Middle frontal gyrus (tissue), 1 donor: ENCODE measurements around the gene WDR1.
"Not testable (repeated sequence)": the region's sequence is repeated elsewhere in the genome, so short reads cannot be mapped to it uniquely, and the experiment has no call there.

Experiments
- DNase-seq: peaks from one replicate; pipeline ENCODE4 v3.0.0-alpha.2; 2015; ENCODE audit warnings: low spot score; ENCODE audit errors: extremely low spot score

Gene WDR1

DNA sequence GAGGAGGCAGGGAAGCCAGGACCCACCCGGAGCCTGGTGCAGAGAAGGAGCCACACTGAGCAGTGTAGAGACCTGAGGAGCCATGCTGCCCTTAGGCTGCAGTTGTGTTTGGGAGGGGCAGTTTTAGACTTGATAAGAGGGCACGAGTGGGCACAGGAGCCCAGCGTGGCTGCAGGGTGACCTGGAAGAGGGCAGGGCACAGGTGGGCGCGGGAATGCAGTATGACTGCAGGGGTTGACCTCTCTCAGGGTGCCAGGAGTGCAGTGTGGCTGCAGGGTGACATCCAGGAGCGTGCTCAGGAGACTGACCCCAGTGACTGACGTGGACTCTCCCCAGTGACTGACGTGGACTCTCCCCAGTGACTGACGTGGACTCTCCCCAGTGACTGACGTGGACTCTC lies 14.6 kb upstream of the WDR1 start:
- DNase-seq = no peak

DNA sequence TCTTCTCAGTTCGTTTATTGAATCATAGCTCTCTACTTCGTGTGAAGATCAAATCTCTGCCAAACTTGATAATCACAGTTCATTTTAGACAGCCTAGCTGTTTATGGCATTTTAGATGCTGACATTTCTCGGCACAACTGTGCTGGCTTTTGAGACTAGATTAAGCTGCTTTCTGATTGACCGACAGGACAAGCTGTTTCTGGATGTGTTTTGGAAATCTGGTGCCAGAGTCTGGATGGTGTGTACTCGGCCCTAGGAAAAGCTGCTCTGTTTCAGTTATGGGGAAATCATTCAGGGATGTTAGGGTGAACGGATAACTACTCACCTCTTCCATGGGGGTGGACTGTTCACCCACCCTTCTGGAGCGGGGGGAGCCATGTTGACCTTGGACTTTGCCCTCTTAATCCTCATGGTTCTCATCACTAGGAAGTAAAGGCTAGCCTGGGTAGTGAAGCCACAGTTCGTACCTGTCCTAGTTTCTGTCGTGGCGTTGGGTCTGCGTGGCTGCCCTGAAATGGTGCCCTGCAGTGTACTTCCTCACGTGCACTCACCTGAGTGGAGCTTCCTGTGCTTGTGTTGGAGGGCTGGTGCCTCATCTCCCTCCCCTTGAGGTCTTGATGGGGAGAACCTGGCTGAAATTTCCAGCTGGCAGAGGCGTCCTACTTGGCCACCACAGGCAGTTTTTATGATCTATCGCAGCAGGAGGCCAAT lies 13.7 kb upstream of the WDR1 start:
- DNase-seq = no peak

DNA sequence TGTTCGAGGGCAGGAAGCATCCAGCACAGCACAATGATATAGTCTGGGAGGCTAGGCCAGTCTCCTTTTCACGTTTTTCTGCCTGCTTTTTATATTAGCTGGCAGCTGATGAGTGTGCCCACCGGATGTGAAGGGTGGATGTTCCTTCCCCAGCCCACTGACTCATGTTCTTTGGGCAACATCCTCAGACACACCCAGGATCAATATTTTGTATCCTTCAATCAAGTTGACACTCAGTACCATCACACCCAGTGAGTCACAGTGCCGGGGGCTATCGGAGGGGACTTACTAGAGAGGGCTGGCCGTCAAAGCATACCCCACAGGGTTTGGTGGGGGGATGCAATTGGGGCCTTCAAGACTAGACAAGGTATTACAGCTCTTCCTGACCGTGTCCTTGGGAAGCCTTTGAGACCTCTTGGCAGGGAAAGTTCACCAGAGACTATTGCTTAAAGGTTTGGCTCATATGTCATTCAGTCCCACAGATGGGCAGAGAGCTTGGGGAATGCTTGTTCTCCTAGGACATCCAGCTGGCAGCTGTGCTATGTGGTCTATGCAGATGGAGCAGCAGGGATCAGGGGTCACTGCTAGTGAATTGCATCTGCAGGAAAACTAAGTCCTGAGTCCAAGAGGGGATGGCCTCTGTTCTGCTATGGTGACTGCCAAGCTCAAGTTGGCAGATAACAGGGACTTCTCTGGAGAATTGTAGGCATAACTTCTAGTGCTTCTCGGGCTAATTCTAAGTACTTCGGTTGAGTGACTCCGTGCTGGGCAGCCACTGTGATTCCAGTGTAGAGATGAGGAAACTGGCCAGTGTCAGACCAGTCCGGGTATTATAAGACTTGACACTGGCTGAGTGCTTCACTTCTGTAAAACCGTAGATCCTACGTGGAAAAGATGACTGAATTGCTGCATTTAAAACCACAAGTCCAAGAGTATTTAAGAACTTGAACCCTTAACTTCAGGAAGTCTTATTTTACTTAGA lies 12.9 kb upstream of the WDR1 start:
- no peak for DNase-seq

DNA sequence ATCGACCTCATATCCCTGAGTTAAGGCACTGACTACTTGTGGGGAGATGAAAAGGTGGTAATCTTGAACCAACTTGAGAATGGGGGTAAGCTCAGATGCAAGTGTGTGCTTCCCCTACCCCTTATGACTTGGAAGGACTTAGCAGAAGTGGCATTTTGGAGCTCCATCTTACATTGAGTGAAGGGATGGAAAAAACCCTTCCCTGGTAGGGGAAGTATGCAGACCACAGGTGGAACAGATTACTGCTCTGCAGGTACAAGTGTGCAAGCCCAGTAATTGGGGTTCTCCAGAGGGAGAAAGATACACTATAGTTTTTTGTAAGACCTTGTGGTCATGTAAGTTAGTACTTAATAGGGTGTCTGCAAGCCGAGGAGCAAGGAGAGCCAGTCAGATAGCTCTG lies 12.2 kb upstream of the WDR1 start:
- DNase-seq = no peak

DNA sequence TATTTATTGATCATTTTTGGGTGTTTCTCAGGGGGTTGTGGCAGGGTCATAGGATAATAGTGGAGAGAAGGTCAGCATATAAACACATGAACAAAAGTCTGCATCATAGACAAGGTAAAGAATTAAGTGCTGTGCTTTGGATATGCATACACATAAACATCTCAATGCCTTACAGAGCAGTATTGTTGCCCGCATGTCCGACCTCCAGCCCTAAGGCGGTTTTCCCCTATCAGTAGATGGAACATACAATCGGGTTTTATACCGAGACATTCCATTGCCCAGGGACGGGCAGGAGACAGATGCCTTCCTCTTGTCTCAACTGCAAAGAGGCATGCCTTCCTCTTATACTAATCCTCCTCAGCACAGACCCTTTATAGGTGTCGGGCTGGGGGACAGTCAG lies 10.9 kb upstream of the WDR1 start:
- DNase-seq = not testable (repeated sequence)

DNA sequence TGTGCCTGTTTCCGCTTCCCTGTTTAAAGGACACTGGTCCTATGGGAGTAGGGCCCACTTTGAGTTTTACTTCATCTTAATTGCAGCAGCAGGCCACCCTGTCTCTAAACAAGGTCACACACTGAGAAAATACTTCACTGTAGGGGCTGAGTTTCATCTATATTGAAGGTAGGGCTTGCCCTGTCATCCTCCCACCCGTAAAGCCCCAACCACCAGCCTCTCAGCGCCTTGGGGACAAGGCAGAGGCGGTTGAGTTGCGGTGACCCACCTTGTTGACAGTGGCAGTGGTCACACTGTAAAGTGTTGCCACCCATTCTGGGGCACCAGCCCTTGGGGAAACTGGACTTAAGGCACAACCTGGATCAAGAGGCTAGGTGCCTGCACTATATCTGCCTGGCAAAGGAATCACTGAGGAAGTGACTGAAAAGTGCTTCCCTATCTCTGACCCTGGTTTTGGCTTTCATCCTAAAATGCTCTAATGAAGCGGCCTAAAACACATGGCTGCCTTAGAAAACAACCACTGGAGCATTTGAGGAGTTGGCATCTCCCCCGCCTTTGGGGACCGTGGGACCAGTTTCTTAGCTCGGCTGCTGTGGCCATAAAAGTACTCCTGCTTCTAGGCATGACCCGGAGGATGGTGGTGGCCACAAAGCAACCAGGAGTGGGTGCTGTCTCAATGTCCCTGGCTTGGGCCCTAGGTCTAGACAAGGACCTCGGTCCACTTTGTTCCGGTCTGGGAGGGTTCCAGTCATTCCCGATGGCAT lies 7.8 kb upstream of the WDR1 start:
- no peak for DNase-seq

DNA sequence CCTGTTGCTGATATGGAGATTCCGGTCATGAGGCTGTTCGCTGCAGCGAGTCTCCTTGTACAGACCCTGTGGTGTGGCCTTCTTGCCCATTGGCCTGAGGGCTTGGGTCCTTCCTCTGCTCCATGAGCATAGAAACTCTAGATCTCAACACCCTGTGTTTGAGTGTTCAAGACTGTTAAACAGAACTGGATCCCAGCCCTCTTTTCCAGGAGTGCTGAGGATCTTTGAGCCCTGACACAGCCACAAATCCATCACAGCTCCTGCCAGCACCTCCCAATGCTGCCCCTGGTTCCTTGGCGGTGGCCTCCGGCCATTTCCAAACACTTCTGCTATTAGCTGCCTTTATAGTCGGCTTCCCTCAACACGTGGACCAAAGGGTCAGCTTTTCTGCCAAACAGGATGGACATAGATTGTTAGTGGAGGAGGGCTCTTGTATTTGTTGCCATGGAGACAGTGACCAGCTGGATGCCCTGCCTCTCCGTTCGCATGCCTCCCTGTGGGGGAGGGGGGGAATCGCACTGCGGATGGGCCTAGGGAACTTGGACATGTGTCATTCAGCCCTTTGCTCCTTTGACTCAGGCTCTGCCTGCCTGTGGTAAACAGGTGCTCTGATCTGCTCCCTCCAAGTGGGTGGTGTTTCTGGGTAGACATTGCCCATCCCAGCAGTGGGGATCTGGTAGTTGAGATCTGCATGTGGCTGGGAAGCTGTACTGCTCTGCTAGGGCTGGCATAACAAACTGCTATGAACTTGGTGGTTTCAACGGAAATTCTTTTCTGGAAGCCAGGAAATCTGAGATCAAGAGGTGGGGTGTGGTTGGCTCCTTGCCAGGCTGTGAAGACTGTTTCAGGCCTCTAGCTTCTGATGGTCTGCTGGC lies 6.9 kb upstream of the WDR1 start:
- no peak for DNase-seq

DNA sequence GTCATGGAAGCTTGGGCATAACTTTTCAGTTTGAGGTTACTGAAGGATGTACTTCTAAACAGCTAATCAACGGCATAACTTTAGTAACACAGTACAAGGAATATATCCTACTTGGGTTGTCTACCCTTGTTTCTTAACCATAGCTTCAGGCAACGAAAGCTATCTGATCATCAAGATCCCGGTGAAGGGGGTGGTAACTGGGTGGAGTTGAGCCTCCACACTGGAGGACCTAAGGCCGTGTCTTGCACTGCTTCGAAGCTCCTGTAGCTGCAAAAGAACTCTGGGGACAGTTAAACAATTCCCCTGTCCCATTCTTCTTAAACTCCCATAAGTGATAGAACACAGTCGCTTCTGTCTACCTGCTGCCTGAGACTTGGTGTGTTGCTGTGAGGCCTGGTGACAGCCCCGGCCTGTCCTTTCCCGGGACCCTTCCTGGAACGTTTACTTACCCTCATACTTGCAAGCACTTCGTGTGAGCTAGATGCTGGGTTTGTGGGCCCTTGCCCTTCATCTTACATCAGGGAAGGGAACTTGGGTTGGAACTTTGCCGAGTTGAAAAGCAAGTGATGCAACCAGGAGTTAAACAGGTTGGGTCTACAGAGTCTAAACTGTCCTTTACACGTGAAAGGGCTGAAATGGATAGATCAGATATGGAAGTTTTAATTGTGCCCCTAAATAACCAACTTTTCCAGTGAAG lies 5.8 kb upstream of the WDR1 start:
- no peak for DNase-seq

DNA sequence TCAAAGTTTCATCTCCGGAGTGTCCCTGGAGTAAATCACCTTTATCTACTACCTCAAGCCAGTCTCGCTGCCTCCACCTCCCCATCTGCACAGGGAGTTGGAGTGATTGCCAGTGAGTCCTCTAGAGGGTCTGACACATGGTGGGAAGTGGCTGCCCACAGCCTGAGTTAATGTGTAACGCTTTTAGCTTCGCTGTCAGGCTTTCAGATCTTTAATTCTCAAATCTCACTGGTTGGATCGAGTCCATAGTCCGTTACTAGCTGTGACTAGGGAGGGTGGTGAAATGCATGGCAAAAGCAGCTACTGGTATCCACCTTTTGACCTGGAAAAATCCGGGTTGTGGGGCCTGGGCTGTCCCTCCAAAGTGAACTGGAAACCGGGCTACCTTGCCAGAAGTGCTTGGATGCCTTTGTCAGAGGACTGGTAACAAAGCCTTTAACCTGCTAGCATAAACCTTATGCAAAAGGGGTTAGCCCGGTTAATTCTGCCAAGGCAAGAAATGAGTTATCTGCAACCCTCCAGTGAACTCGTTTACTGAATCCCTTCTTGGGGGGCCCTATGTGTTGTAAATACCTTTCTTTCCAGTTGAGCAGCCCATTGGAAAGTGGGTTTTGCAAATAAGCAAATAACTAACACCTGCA lies 5.1 kb upstream of the WDR1 start:
- DNase-seq = no peak

DNA sequence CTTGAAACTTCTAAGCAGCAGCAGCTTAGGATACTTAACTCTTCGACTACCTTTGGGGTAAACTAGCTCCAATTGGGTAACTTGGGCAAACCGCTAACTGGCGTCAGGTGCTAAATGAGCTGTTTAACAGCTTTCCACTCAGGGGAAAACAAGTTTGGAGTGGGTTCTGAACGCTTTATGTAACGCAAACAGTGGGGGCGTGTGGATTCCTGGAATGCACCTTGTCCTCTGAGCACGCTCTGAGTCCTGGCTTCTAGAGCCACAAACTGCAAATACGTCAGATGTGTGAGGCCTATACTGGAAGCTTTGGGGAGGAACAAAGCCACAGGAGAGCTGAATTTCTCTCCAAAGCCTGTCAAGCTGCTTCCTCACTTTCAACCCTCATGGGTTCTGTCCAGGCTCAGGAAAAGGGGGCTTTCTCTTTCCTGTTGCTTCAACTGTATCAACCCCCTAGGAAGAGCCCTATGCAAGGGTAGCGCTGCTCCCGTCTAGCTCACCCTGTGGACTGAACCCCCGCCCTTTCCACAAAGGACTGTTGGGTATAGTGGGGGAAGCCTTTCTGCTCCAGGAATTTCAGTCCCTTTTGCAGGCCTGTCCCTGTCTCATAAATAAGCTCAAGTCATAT lies 4.5 kb upstream of the WDR1 start:
- DNase-seq = no peak

DNA sequence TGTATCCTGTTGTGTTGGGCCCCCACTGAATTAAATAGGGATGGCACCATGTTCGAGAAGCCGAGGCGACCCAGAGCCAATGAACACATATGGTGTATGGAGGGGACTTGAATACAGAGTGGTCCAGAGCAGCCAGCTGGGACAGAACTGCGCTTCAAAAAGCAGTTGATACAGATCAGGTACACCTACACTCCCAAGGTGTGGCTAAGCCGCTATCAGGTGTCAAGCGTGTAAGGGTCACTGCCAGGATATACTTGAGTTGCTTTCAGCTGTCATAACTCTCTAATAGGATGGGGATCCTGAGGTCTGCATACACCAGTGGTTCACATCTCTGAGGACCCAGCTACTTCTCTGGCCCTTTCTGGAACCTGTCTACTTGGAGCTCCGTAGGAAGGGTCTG lies 3.2 kb upstream of the WDR1 start:
- no peak for DNase-seq

DNA sequence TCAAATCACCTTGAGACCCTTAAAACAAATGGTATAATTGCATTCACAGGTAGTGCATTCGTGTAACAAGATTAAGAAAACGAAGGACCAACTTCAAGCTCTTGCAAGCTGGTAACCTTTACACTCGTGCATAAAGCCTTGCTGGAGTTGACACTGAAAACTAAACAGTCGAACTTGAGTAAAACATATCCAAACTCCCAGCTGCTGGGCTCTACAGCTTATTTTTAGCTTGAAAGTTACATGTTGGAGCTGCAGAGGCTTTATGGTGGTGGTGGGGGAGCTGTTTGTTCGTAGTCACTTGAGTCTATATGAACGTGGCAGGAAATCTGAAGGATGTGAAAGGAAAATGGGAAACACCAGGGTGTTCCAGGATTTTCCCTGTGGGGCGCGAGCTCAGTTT lies 2.7 kb upstream of the WDR1 start:
- no peak for DNase-seq

DNA sequence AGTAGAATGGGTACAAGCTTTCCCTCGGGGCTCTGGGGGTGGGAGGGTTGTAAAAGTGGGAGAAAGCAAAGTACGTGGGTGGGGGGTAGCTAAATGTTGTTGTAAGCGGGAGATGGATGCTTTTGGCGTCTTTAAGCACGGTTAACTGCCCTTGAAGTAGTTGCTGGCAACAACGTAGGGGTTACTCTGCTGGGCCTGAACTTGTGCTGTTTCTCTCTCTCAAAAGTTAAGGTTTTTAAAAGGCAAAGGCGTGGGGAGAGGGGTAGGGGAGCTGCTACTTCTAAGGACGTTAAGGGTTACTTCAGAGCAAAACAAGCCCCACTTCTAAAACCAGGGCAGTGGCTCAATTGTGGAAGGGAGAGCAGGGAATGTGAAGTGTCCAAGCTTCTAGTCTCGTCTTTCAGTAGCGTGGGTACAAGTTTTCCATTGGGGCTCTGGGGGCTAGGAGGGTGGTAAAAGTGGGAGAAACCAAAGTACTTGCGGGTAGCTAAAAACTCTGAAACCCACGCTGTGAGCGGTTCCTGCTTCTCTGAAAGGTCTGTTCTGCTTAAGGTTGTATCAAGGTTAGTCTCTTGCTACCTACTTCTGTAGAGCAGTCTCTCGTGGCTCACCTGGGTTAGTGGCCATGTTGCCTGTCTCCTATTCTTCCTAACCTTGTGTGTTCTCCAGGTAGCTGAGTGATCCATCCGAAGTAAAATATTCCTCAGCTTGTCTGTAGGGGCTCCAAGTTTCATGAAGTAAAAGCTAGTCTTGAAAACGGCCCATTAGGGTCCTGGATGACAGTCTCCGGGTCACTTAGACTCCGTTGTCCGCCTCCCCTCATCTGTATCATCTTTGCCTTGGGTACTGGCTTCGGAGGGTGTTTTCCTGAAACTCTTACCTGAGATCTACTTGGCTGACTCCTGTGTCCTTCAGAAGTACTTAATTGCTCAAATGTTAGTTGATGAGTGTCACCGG lies 1.7 kb upstream of the WDR1 start:
- DNase-seq = no peak

DNA sequence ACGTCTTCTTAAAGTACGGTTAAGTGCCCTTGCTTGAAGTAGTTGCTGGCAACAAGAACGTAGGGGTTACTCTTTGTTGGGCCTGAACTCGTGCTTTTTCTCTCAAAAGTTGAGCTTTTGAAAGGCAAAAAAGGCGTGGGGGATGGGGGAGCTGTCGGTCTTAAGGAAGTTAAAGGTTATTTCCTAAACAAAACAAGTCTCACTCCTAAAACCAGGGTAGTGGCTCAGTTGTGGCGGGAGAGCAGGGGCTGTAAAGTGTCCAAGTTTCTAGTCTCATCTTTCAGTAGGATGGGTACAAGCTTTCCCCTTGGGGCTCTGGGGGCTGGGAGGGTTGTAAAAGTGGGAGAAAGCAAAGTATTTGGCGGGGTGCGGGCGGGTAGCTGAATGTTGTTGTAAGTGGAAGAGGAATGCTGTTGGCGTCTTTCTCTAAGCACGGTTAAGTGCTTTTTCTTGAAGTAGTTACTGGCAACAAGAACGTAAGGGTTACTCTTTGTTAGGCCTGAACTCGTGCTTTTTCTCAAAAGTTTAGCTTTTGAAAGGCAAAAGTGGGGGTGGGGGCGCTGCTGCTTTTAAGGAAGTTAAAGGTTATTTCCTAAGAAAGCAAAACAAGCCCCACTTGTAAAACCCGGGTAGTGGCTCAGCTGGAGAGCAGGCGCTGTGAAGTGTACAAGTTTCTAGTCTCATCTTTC lies 904 bp upstream of the WDR1 start:
- DNase-seq = no peak

DNA sequence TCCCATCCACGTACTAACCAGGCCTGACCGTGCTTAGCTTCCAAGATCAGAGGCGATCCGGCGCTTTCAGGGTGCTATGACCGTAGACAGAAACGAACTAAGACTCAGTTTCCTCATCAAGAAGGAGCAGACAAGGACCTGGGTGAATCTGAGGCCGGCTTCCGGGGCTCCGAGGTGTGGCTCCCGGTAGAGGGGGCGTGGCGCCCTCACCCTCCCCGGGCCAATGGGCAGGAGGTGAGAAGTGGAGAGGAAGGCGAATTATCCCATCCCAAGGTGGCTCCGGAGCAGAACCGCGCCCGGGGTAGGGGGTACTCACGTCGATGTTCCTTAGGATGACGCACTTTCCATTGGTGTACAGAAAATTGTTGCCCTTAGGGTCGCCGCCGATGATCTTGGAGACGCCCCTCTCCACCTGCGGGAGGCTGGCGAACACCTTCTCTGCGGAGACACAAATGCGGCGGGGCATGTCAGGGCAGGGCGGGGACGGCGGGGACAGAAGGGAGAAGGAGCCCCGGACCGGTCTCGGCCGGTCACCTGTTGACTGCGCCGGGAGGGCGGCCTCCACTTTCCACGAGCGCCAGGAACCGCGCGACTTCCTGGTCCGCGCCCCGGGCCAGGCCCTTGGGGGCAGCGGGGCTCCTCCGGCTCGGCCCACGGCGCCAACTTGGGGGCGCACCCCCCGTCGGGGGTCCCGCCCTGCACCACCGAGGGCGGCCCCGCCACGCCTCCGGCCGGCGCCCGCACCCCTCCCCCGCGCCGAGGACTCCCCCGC lies 616 bp downstream of the WDR1 start:
- no peak for DNase-seq

DNA sequence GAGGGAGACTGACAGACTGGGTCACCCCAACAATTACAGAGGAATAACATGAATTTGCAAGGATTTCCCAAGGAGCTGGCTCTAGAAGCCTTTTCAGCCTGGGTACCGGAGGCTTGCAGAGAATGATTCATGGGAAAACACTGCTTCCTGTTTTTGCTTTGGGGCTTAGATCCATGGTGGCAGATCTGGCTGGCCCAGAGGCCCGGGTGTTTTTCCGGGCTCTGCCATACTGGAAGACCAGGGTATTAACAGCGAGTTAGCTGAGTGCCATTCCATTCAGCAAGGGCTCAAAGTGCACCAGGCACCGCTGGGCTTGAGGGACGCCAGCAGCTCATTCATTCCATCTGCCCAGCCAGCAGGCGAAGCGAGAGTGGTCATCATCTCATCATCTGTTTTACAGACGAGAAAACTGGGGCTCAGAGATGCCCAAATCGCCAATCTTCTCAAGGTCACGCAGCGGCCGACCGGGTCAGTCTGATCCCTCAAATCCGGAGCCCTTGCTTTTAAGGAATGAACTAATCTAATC lies 1.3 kb downstream of the WDR1 start:
- no peak for DNase-seq

DNA sequence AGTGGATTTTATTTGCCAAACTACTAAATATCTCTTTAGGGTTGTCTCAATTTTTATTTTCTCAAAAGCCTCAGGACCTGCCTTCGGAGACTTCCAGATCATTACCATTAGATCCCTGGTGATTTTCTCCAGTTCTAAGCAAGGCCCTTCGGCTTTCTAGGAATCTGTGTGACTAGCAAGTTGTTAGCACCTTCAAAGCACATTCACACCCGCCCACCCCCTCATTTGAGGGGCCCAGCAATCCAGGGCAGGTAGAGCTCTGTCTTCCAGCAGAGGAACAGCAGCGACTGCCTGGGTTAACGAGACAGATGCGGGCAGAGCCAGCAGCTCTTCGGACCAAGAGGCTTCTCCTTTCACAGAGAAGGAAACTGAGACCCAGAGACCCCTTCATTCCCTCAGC lies 2.0 kb downstream of the WDR1 start:
- no peak for DNase-seq
